Peyer's patch (tissue), 4 donors: ENCODE data around the gene PRKCA. TPM values are rescaled to one million over a fixed set of nuclear protein-coding genes. Genes with fewer than 3 reads are reported as not detected.
A peak's percentile ranks its signal among the peaks of the same experiment; 100 is the strongest.
"Not testable (repeated sequence)": the region's sequence is repeated elsewhere in the genome, so short reads cannot be mapped to it uniquely, and the experiment has no call there.

Experiments used
- DNase-seq, 3 donors: peaks; one replicate each; pipeline ENCODE4 v3.0.0-alpha.2; 2017 to 2019
- H3K27ac ChIP-seq, 4 donors: fragments of 200-600 bp; sonication (generic); one replicate each; pipeline ENCODE4 v1.5.1; 2016 to 2019
- H3K27me3 ChIP-seq, 2 donors: fragments of 200-600 bp; sonication (generic); one replicate each; pipeline ENCODE4 v1.5.1; 2019
- H3K36me3 ChIP-seq, 3 donors: fragments of 200-600 bp; sonication (generic); one replicate each; pipeline ENCODE4 v1.5.1; 2016 to 2019
- H3K4me1 ChIP-seq, 4 donors: fragments of 200-600 bp; sonication (generic); one replicate each; pipeline ENCODE4 v1.5.1; 2016 to 2019
- H3K4me3 ChIP-seq, 4 donors: fragments of 200-600 bp; sonication (generic); 1 replicate in 3 of 4; 2 replicates in 1 of 4; pipeline ENCODE4 v1.5.1; 2016 to 2019; ENCODE audit warnings: mild to moderate bottlenecking in 1 of 4
- H3K9me3 ChIP-seq, 4 donors: fragments of 200-600 bp; sonication (generic); one replicate each; pipeline ENCODE4 v1.5.1; 2016 to 2019; ENCODE audit warnings: mild to moderate bottlenecking in 1 of 4
- POLR2A ChIP-seq, 2 donors: fragments of 450-650 bp; IDR thresholded peaks; one replicate each; pipeline ENCODE4 v1.5.1; 2017; ENCODE audit warnings: antibody characterized with exemption in 2 of 2, mild to moderate bottlenecking in 2 of 2, moderate library complexity in 2 of 2
- total RNA-seq, 4 donors: library from RNA; depleted of rRNA; stranded (reverse); fragments of >200 nt; gene quantifications; one replicate each; pipeline ENCODE4 v1.1.0, GENCODE V29; 2016
- TF ChIP-seq, protein P1 (sequence below), 6 experiments: fragments of 450-650 bp in 4 of 6; fragments of 200-600 bp in 2 of 6; sonication (generic) in 1 of 6; IDR thresholded peaks; one replicate each; pipeline ENCODE4 v1.5.1; 2017 to 2019; ENCODE audit warnings: antibody characterized with exemption in 6 of 6, mild to moderate bottlenecking in 3 of 6, moderate library complexity in 1 of 6

Gene PRKCA
- total RNA-seq, 4 donors from 2014 or later = 32.2 to 47.0 (median 43.5) TPM

DNA sequence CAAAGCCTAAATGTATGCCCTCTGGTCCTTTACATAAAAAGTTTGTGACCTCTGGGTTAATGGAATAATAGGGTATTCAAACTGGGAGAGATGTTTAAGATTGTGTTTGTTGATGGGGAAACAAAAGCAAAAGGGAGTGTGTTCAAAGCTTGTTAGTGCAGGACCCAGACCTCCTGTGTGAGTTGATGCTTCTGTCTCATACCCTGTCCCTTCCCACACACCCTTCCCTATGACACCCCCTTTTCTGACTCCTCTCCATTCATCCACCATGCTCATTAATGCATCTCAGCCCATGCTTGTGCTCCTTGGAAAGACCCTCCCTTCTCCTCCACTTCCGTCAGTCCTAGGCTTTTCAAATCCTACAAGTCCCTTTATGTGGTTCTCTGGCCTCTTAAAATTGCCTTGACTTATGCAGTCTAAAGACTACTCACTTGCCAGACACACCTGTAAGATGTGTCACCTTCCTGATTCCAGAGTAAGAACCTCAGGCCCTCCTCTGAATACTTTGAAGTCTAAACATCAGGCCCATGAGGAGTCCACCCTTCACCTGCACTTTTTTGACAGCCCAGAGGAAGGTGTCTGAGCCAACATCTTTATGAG, 404.5 kb downstream of the PRKCA start:
- H3K36me3 ChIP-seq = no peaks in the 10 kb centered on the region
- H3K27ac ChIP-seq = no peak overlapping the region
- no peak for DNase-seq
- H3K4me3 ChIP-seq = no peak overlapping the region
- H3K9me3 ChIP-seq = no peaks in the 10 kb centered on the region
- TF ChIP-seq, protein P1, sequence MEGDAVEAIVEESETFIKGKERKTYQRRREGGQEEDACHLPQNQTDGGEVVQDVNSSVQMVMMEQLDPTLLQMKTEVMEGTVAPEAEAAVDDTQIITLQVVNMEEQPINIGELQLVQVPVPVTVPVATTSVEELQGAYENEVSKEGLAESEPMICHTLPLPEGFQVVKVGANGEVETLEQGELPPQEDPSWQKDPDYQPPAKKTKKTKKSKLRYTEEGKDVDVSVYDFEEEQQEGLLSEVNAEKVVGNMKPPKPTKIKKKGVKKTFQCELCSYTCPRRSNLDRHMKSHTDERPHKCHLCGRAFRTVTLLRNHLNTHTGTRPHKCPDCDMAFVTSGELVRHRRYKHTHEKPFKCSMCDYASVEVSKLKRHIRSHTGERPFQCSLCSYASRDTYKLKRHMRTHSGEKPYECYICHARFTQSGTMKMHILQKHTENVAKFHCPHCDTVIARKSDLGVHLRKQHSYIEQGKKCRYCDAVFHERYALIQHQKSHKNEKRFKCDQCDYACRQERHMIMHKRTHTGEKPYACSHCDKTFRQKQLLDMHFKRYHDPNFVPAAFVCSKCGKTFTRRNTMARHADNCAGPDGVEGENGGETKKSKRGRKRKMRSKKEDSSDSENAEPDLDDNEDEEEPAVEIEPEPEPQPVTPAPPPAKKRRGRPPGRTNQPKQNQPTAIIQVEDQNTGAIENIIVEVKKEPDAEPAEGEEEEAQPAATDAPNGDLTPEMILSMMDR (IDR thresholded peaks at IDR 0.05) = no peak
- no peak for TF ChIP-seq POLR2A (IDR thresholded peaks at IDR 0.05)
- H3K4me1 ChIP-seq = peaks cover 0 to 5% (median 0%) of the 10 kb centered on the region in 4 donors
- no peaks in the 10 kb centered on the region for H3K27me3 ChIP-seq

- peaks cover 0 to 22% (median 2%) of the 10 kb centered on the region in 4 donors for H3K4me1 ChIP-seq
- no peak overlapping the region for H3K4me3 ChIP-seq
- DNase-seq = no peak
- no peaks in the 10 kb centered on the region for H3K27me3 ChIP-seq
- no peak for TF ChIP-seq POLR2A (IDR thresholded peaks at IDR 0.05)
- TF ChIP-seq, protein P1 (IDR thresholded peaks at IDR 0.05) = no peak
- H3K9me3 ChIP-seq = no peaks in the 10 kb centered on the region
- H3K27ac ChIP-seq = peak overlapping the region in 1 of 4 donors; percentile 62
- no peaks in the 10 kb centered on the region for H3K36me3 ChIP-seq
Measured at GRCh38 chr17:66711401-66711800, 409.0 kb downstream of the PRKCA start.

- H3K4me3 ChIP-seq = no peak overlapping the region
- H3K27ac ChIP-seq = peak overlapping the region in 3 of 4 donors; percentile 32 to 65 (median 62)
Measured at GRCh38 chr17:66711881-66712321, 409.5 kb downstream of the PRKCA start.

GRCh38 chr17:66712453-66712852, 410.0 kb downstream of the PRKCA start:
- no peaks in the 10 kb centered on the region for H3K36me3 ChIP-seq
- DNase-seq = no peak
- H3K4me1 ChIP-seq = peaks cover 0 to 22% (median 2%) of the 10 kb centered on the region in 4 donors
- peak overlapping the region in 3 of 4 donors; percentile 32 to 65 (median 62) for H3K27ac ChIP-seq
- no peaks in the 10 kb centered on the region for H3K9me3 ChIP-seq
- no peaks in the 10 kb centered on the region for H3K27me3 ChIP-seq
- H3K4me3 ChIP-seq = no peak overlapping the region
- TF ChIP-seq, protein P1 (IDR thresholded peaks at IDR 0.05) = no peak
- no peak for TF ChIP-seq POLR2A (IDR thresholded peaks at IDR 0.05)

More at GRCh38 chr17:66711881-66712321, 409.5 kb downstream of the PRKCA start:
- DNase-seq = peak in 2 of 3 donors; percentile 57 to 66
- Histone ChIP-seq H3K9me3 (no peaks in the 10 kb centered on the region), H3K36me3 (no peaks in the 10 kb centered on the region), H3K4me1 (peaks cover 0 to 22% (median 2%) of the 10 kb centered on the region in 4 donors), H3K27me3 (no peaks in the 10 kb centered on the region)
- TF ChIP-seq, protein P1 (IDR thresholded peaks at IDR 0.05) = no peak
- no peak for TF ChIP-seq POLR2A (IDR thresholded peaks at IDR 0.05)

DNA sequence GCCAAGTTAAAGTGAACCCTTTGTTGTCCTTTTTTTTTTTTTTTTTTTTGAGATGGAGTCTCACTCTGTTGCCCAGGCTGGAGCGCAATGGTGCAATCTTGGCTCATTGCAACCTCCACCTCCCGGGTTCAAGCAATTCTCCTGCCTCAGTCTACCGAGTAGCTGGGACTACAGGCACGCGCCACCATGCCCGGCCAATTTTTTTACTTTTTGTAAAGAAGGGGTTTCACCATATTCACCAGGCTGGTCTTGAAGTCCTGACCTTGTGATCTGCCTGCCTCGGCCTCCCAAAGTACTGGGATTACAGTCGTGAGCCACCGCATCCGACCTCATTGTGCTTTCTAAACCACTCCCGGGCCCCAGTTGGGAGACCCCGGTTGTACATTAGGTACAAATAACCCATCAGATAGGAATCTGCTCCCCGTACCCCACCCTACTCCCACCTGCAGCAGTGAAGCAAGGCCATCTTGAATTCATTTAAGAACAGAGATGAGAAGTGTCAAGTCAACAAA, 410.7 kb downstream of the PRKCA start:
- DNase-seq, H3K4me3 ChIP-seq, H3K27me3 ChIP-seq, H3K9me3 ChIP-seq, H3K36me3 ChIP-seq: not testable (repeated sequence)
- Histone ChIP-seq H3K27ac (peak overlapping the region in 1 of 4 donors; percentile 55), H3K4me1 (peaks cover 0 to 22% (median 2%) of the 10 kb centered on the region in 4 donors)

DNA sequence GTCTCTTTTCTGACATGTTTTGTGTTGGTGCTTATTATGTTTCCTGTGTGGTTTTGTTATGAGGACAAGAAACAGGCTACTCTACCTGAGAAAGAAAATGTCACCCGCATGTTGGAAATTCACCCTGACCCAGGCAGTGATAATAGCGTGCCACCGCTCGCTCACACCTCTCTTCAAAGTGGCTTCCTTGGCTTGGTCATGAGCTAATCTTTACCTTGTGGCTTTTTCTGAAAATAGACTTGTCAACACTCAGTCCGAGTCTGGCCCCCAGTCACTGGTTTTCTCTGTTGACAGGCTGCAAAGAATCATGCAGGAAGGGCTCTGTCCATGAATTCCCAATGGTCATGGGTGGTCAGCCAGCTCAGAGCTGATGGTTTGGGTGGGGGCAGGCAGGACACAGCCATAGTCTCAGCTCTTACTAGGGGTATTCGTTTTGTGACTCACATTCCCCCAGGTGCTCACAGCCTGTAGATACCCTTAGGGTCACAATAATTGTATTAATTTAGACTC, 411.2 kb downstream of the PRKCA start:
- Histone ChIP-seq H3K9me3 (no peaks in the 10 kb centered on the region), H3K27me3 (no peaks in the 10 kb centered on the region), H3K4me3 (no peak overlapping the region), H3K4me1 (peaks cover 0 to 22% (median 2%) of the 10 kb centered on the region in 4 donors), H3K36me3 (no peaks in the 10 kb centered on the region), H3K27ac (peak overlapping the region in 1 of 4 donors; percentile 55)
- TF ChIP-seq, protein P1 (IDR thresholded peaks at IDR 0.05) = no peak
- no peak for TF ChIP-seq POLR2A (IDR thresholded peaks at IDR 0.05)
- no peak for DNase-seq
